Loucy (cell line): ENCODE measurements around the gene MPRIP.

Experiments used
- CTCF ChIP-seq: fragments of 200-600 bp; sonication (generic); conservative IDR thresholded peaks from 2 replicates; pipeline ENCODE4 v1.5.1; 2014; ENCODE audit warnings: mild to moderate bottlenecking, antibody characterized with exemption, low read length
- EZH2phosphoT487 ChIP-seq: fragments of 200-600 bp; IDR thresholded peaks from 2 replicates; pipeline ENCODE4 v1.6.1; 2018; ENCODE audit warnings: antibody characterized with exemption, mild to moderate bottlenecking, moderate library complexity, borderline replicate concordance

DNA sequence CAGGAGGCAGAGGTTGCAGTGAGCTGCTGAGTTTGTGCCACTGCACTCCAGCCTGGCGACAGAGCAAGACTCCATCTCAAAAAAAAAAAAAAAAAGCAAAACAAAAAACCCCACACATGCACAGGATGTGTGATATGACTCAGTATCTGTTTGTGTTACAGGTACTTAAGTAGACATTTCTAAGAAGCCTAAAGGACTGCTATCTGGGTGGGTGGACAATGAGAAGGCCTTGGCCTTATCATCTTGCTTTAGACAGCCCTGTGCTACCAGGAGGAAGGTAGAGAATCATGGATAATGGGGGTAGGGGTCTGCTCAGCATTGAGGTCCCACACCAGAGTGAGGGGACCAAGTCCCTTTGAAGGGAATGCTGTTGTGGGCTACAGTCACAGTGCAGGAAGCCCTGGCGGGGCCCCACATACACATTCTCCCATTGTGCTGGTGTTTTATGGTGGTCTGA, 137.1 kb downstream of the MPRIP start:
- TF ChIP-seq CTCF = no peak
- no peak for TF ChIP-seq EZH2phosphoT487
